Measurements from ENCODE around the gene LGALS16.
A peak's percentile ranks its signal among the peaks of the same experiment; 100 is the strongest.
"Not testable (repeated sequence)": the region's sequence is repeated elsewhere in the genome, so short reads cannot be mapped to it uniquely, and the experiment has no call there.

LGALS16 gene

DNA sequence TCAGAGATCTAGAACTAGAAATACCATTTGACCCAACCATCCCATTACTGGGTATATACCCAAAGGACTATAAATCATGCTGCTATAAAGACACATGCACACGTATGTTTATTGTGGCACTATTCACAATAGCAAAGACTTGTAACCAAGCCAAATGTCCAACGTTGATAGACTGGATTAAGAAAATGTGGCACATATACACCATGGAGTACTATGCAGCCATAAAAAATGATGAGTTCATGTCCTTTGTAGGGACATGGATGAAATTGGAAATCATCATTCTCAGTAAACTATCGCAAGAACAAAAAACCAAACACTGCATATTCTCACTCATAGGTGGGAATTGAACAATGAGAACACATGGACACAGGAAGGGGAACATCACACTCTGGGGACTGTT, 14.1 kb downstream of the LGALS16 start:
- not testable (repeated sequence) for H3K4me3 ChIP-seq (replicated peaks; ENCODE audit: insufficient read depth, low read length); H3K27me3 ChIP-seq (ENCODE audit: insufficient read depth, poor library complexity, severe bottlenecking); H3K27ac ChIP-seq (replicated peaks); DNase-seq (ENCODE audit: low read depth in 1 of 2, low spot score in 1 of 2)

DNA sequence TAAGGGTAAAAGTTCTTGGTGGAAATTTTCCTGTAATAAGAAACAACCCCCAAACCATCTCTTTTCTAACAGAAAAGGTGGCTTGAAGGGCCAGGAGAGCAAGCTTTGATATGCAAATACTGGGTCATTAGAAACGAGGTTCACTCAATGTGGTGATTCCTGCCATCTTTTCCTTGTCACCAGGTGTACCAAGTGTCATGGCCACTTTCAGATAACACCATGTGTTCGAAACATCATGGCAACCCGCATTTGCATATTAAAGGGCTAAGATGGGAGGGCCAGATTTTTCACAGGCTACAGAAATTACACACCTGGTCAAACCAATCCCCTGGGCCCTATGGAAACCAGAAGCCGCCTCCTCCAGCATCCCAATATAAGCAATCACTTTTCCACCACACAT, 15.3 kb downstream of the LGALS16 start:
- no peak overlapping the region for H3K4me3 ChIP-seq (replicated peaks; ENCODE audit: insufficient read depth, low read length)
- no peak overlapping the region for H3K27ac ChIP-seq (replicated peaks)
- TF ChIP-seq POLR2AphosphoS5 (IDR thresholded peaks at IDR 0.05; ENCODE audit: low read depth) (no peak), SPI1 (IDR thresholded peaks at IDR 0.05; ENCODE audit: borderline replicate concordance, low read depth) (no peak), GABPA (IDR thresholded peaks at IDR 0.05; ENCODE audit: low read depth) (no peak), REST (IDR thresholded peaks at IDR 0.05; ENCODE audit: insufficient replicate concordance, low read depth) (no peak), CTCF (IDR thresholded peaks at IDR 0.05; ENCODE audit: insufficient read depth, low read length) (no peak)
- DNase-seq (ENCODE audit: low read depth in 1 of 2, low spot score in 1 of 2): no peak
- H3K27me3 ChIP-seq (ENCODE audit: insufficient read depth, poor library complexity, severe bottlenecking): peaks cover 5% of the 10 kb centered on the region

DNA sequence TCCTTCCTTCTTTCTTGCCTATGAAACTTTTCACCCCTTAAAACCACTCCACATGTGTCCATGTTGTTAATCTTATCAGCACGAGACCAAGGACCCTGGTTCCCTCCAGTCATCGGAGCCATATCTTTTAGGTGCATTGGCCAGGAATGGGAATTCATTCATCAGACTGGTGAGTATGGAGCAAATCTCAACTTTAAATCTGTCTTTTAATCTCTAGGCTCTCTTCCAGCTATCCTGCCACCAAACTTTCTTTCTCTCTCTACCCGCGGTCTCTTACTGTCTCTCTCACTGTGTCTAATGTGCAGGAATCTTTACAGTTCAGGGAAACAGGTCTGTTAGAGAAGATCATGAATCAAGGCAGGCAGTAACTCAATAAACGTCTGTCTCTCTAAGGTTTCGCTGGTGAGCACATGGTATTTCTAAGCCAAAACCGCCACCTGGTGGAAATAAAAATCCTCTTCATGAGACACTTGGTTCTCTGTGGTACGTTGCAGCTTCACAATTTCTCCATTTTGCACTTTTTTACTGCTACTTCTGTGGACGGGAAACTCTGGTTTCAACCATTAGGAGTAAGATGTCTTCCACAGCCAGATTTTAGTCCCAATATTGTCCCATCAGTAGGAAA, 16.1 kb downstream of the LGALS16 start:
- Histone ChIP-seq H3K27ac (replicated peaks) (no peak overlapping the region), H3K27me3 (ENCODE audit: insufficient read depth, poor library complexity, severe bottlenecking) (peaks cover 9% of the 10 kb centered on the region), H3K4me3 (replicated peaks; ENCODE audit: insufficient read depth, low read length) (no peak overlapping the region)
- DNase-seq (ENCODE audit: low read depth in 1 of 2, low spot score in 1 of 2): peak; percentile 3 to 59
- TF ChIP-seq CTCF (IDR thresholded peaks at IDR 0.05; ENCODE audit: insufficient read depth, low read length): peak; percentile 25
- no peak for TF ChIP-seq POLR2AphosphoS5 (IDR thresholded peaks at IDR 0.05; ENCODE audit: low read depth)

DNA sequence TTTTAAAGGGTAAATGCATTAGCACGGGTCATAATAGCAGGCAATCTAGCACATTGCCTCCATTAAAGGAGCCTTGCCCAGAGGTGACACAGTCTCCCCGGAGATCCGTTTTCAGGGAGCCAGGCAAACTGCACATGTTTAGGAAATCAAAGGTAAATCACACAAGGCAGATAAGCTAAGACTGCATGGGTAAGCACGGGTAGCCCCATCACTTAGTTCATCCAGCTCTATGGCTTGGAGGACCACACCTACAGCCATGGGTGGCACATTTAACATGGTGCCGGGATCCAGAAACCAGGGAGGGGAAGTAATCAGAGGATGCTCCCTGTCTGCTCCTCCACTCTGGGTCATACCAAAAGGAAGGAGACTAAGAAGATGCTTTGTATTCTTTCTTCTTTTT, 16.8 kb downstream of the LGALS16 start:
- no peak for TF ChIP-seq SPI1 (IDR thresholded peaks at IDR 0.05; ENCODE audit: borderline replicate concordance, low read depth)
- TF ChIP-seq POLR2AphosphoS5 (IDR thresholded peaks at IDR 0.05; ENCODE audit: low read depth): no peak
- TF ChIP-seq CTCF (IDR thresholded peaks at IDR 0.05; ENCODE audit: insufficient read depth, low read length): no peak
- no peak for TF ChIP-seq REST (IDR thresholded peaks at IDR 0.05; ENCODE audit: insufficient replicate concordance, low read depth)
- no peak for TF ChIP-seq GABPA (IDR thresholded peaks at IDR 0.05; ENCODE audit: low read depth)
- H3K27me3 ChIP-seq (ENCODE audit: insufficient read depth, poor library complexity, severe bottlenecking): peaks cover 12% of the 10 kb centered on the region
- no peak overlapping the region for H3K27ac ChIP-seq (replicated peaks)
- no peak overlapping the region for H3K4me3 ChIP-seq (replicated peaks; ENCODE audit: insufficient read depth, low read length)
- no peak for DNase-seq (ENCODE audit: low read depth in 1 of 2, low spot score in 1 of 2)

DNA sequence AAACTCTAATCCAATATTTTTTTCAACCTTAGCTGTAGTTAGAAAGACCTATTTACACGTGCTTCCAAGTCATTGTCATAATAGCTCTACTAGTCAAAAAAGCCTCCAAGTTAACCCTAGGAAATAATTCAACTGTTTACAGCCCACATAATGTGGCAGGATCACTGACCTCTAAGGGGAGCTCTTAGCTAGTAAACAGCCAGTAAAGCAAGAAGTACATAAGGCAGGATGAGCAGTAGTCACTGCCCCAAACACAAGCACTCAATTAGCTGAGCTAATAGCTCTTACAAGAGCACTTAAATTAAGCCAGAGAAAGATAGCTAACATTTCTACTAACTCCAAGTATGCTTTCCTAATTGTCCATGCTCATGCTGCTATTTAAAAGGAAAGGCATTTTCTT, 18.1 kb downstream of the LGALS16 start:
- peak in 1 of 2 experiments; percentile 6 for DNase-seq (ENCODE audit: low read depth in 1 of 2, low spot score in 1 of 2)
- peaks cover 12% of the 10 kb centered on the region for H3K27me3 ChIP-seq (ENCODE audit: insufficient read depth, poor library complexity, severe bottlenecking)
- H3K27ac ChIP-seq (replicated peaks); H3K4me3 ChIP-seq (replicated peaks; ENCODE audit: insufficient read depth, low read length): not testable (repeated sequence)

Measured in HL-60 (cell line).